Transverse colon (tissue), 4 donors: ENCODE measurements around the gene CELF4. TPM values are rescaled to one million over a fixed set of nuclear protein-coding genes. Genes with fewer than 3 reads are reported as not detected.

ENCODE experiments used
- DNase-seq: peaks from one replicate; pipeline ENCODE4 v3.0.0-alpha.2; 2019
- H3K27ac ChIP-seq, 4 donors: fragments of 200-600 bp; sonication (generic); 2 replicates each; pipeline ENCODE4 v1.5.1; 2016 to 2018; ENCODE audit warnings: inconsistent platforms in 4 of 4
- H3K27me3 ChIP-seq: fragments of 200-600 bp; sonication (generic); 2 replicates; pipeline ENCODE4 v1.5.1; 2017; ENCODE audit warnings: inconsistent platforms
- H3K36me3 ChIP-seq, 4 donors: fragments of 200-600 bp; sonication (generic); 2 replicates each; pipeline ENCODE4 v1.5.1; 2017 to 2019; ENCODE audit warnings: inconsistent platforms in 4 of 4
- H3K4me1 ChIP-seq, 4 donors: fragments of 200-600 bp; sonication (generic); 2 replicates each; pipeline ENCODE4 v1.5.1; 2017 to 2020; ENCODE audit warnings: inconsistent platforms in 4 of 4
- H3K4me3 ChIP-seq, 4 donors: fragments of 200-600 bp; sonication (generic); 1 replicate in 1 of 4; 2 replicates in 3 of 4; pipeline versions ENCODE4 v1.5.1 to v1.6.1; 2017 to 2019; ENCODE audit warnings: inconsistent platforms in 4 of 4
- H3K9me3 ChIP-seq, 2 donors: fragments of 200-600 bp; sonication (generic); 2 replicates each; pipeline ENCODE4 v1.5.1; 2017 to 2019; ENCODE audit warnings: inconsistent platforms in 2 of 2
- CTCF ChIP-seq, 5 experiments: fragments of 200-600 bp in 3 of 5; fragments of 450-650 bp in 2 of 5; sonication (generic) in 3 of 5; IDR thresholded peaks; 1 replicate in 2 of 5; 2 replicates in 3 of 5; pipeline ENCODE4 v1.5.1; 2016 to 2017; ENCODE audit warnings: antibody characterized with exemption in 5 of 5, inconsistent platforms in 3 of 5, mild to moderate bottlenecking in 2 of 5, moderate library complexity in 1 of 5
- EP300 ChIP-seq: sonication (generic); formaldehyde crosslinking; IDR thresholded peaks from one replicate; pipeline ENCODE4 v1.6.1; 2017; ENCODE audit warnings: antibody characterized with exemption, low read depth
- POLR2A ChIP-seq: fragments of 450-650 bp; IDR thresholded peaks from one replicate; pipeline ENCODE4 v1.6.1; 2016; ENCODE audit warnings: antibody characterized with exemption, mild to moderate bottlenecking, moderate library complexity
- POLR2AphosphoS5 ChIP-seq, 3 donors: sonication (generic); formaldehyde crosslinking; IDR thresholded peaks; one replicate each; pipeline ENCODE4 v1.6.1; 2016; ENCODE audit warnings: antibody characterized with exemption in 3 of 3
- WGBS, 2 donors: methylation state at CpG; one replicate each; pipeline ENCODE4 v1.1.5; 2018; ENCODE audit warnings: low coverage in 1 of 2; 5-methylcytosine and 5-hydroxymethylcytosine counted together
- in situ Hi-C, 4 donors: fragments of 200-750 bp; cut with MboI; loops; one replicate each; pipeline versions ENCODE4 v1.15.0 to v1.15.1; 2017; ENCODE audit warnings: low sequenced_read_pairs in 3 of 4, low pct_ligation_motif_present in 1 of 4, low pct_unique_long_range_greater_than_20kb in 1 of 4
- intact Hi-C: fragments of 100-400 bp; cut with DNase I; formaldehyde crosslinking; loops from one replicate; pipeline ENCODE4 v1.15.1; 2023; ENCODE audit warnings: low total_unique reads
- total RNA-seq, 4 donors: library from RNA; depleted of rRNA; stranded (reverse); fragments of >200 nt; gene quantifications; one replicate each; pipeline ENCODE4 v1.1.0, GENCODE V29; 2016

Gene CELF4
- total RNA-seq, 4 donors from 2014 or later: 0.14 to 0.75 TPM; not detected in 2

DNA sequence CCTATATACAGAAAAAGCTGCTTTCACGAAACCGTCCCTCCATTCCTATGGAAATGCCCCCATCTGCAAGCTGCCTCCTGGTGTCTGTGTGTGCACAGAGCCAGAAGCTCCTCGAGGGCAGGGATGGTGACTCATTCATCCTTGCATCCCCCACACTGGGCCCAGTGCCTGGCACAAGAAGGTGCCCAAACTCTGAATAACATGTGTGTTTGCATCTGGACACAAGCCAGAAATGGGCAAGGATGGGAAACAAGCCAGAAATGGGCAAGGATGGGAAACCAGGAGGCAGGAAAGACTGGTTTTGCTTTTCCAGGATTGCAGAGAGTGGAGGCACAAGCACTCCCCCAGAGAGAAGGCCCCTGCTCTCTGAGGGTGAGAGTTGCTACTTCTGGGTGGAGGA lies 313.9 kb downstream of the CELF4 start:
- Histone ChIP-seq H3K4me3 (no peak overlapping the region), H3K4me1 (peaks cover 0 to 12% (median 10%) of the 10 kb centered on the region in 4 donors), H3K27me3 (peaks cover 61% of the 10 kb centered on the region), H3K27ac (no peak overlapping the region), H3K9me3 (no peaks in the 10 kb centered on the region), H3K36me3 (no peaks in the 10 kb centered on the region)
- intact Hi-C loops: no loop called here
- WGBS, 2 donors: 71% methylated on average over 3 of the region's 3 CpGs; no CpG with 5 or more reads in 1 of the 2 donors
- TF ChIP-seq CTCF (IDR thresholded peaks at IDR 0.05): no peak
- TF ChIP-seq POLR2AphosphoS5 (IDR thresholded peaks at IDR 0.05): no peak
- TF ChIP-seq EP300: no peak
- TF ChIP-seq POLR2A: no peak
- DNase-seq: no peak
- in situ Hi-C loops: no loop called here

DNA sequence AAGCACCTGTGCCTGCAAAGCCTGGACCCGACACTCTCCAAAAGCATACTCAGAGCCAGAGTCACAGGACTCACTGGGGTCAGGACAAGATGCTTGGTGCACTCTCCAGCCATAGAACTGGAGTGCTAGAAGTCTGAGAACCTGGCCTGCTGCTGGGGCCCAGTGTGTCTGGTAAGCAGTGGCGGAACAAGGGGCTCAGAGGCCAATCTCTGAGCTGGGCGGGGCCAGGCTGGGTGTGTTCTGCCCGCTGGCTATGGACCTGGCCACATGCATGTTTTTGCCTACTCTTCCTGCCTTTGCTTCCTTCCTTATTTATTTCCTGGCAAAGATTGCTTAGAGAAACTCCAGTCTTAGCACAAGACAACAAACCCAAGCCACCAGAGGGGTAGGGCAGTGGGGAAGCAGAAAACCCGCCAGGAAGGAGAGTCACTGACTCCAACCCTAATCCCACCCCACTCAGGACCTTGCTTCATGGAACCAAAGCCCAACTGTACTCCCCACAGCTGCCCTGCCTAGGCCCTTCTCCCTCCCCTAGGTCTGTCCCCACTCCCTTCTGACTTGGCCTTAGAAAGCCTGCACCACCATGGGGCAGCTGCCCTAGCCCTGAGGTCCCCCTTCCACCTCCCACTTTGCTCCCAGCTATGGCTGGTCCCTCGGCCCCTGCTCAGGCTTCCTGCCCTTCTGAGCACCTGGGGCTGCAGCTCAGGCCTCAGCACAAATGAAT lies 315.5 kb downstream of the CELF4 start:
- H3K27ac ChIP-seq: no peak overlapping the region
- peaks cover 56% of the 10 kb centered on the region for H3K27me3 ChIP-seq
- H3K36me3 ChIP-seq: no peaks in the 10 kb centered on the region
- intact Hi-C loops: no loop called here
- TF ChIP-seq POLR2A (no peak), EP300 (no peak), POLR2AphosphoS5 (IDR thresholded peaks at IDR 0.05) (no peak), CTCF (IDR thresholded peaks at IDR 0.05) (no peak)
- H3K9me3 ChIP-seq: no peaks in the 10 kb centered on the region
- DNase-seq: no peak
- H3K4me3 ChIP-seq: no peak overlapping the region
- in situ Hi-C loops: loop anchor here in 1 of 4 donors (25.0 kb wide), 1 partner anchor 112 kb away; no protein-coding TSS in a partner anchor
- peaks cover 0 to 12% (median 10%) of the 10 kb centered on the region in 4 donors for H3K4me1 ChIP-seq
- 66% methylated on average over 6 of the region's 6 CpGs; no CpG with 5 or more reads in 1 of the 2 donors for WGBS, 2 donors

GRCh38 chr18:37249171-37249886 lies 316.3 kb downstream of the CELF4 start:
- H3K9me3 ChIP-seq: no peaks in the 10 kb centered on the region
- in situ Hi-C loops (loop anchor here in 1 of 4 donors (25.0 kb wide), 1 partner anchor 113 kb away; no protein-coding TSS in a partner anchor), intact Hi-C loops (no loop called here)
- TF ChIP-seq EP300: no peak
- no peak for TF ChIP-seq POLR2AphosphoS5 (IDR thresholded peaks at IDR 0.05)
- TF ChIP-seq CTCF (IDR thresholded peaks at IDR 0.05): no peak
- TF ChIP-seq POLR2A: no peak
- H3K36me3 ChIP-seq: no peaks in the 10 kb centered on the region
- DNase-seq: no peak
- H3K27ac ChIP-seq: no peak overlapping the region
- WGBS, 2 donors: 80% methylated on average over 11 of the region's 11 CpGs; no CpG with 5 or more reads in 1 of the 2 donors
- peaks cover 0 to 8% (median 6%) of the 10 kb centered on the region in 4 donors for H3K4me1 ChIP-seq
- H3K27me3 ChIP-seq: peaks cover 56% of the 10 kb centered on the region
- H3K4me3 ChIP-seq: no peak overlapping the region

DNA sequence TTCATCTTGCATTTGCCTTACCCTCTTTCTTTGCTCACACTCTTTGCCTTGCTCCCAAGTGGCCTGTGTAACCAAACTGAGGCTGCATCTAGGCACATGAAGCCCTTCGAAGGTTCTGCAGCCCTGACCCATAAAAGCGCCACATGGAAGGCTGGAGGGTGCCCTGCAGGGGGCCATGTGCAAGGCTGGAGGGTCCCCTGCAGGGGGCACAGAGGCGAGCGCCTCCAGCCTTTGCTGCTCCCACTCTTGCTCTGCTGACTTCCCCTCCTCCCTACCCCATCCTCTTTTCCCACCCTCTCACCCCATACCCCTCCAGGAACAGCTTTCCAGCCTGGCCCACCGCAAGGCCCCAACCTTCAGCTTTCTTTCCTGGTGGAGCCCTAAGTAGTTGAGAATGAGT lies 317.3 kb downstream of the CELF4 start:
- no peaks in the 10 kb centered on the region for H3K36me3 ChIP-seq
- in situ Hi-C loops (loop anchor here in 1 of 4 donors (25.0 kb wide), 1 partner anchor 114 kb away; no protein-coding TSS in a partner anchor), intact Hi-C loops (no loop called here)
- no peak overlapping the region for H3K27ac ChIP-seq
- WGBS, 2 donors: 86 to 100% methylated on average over 1 to 5 of the region's 5 CpGs
- DNase-seq: no peak
- H3K27me3 ChIP-seq: peaks cover 56% of the 10 kb centered on the region
- TF ChIP-seq CTCF (IDR thresholded peaks at IDR 0.05) (no peak), POLR2A (no peak), POLR2AphosphoS5 (IDR thresholded peaks at IDR 0.05) (no peak), EP300 (no peak)
- peaks cover 0 to 4% (median 0%) of the 10 kb centered on the region in 4 donors for H3K4me1 ChIP-seq
- no peaks in the 10 kb centered on the region for H3K9me3 ChIP-seq
- H3K4me3 ChIP-seq: no peak overlapping the region
